GM08714 (cell line): ENCODE data around the gene LGI4.
"Not testable (repeated sequence)": the region's sequence is repeated elsewhere in the genome, so short reads cannot be mapped to it uniquely, and the experiment has no call there.

Source experiments
- H3K4me3 ChIP-seq: fragments of 200-500 bp; sonication (Bioruptor generic); 2 replicates; pipeline ENCODE4 v1.5.1; 2014; ENCODE audit warnings: mild to moderate bottlenecking, low read length, inconsistent platforms
- ZNF274 ChIP-seq: IDR thresholded peaks from 2 replicates; pipeline ENCODE4 v1.6.1; 2012; ENCODE audit warnings: mild to moderate bottlenecking, low read depth, low read length

Gene LGI4

DNA sequence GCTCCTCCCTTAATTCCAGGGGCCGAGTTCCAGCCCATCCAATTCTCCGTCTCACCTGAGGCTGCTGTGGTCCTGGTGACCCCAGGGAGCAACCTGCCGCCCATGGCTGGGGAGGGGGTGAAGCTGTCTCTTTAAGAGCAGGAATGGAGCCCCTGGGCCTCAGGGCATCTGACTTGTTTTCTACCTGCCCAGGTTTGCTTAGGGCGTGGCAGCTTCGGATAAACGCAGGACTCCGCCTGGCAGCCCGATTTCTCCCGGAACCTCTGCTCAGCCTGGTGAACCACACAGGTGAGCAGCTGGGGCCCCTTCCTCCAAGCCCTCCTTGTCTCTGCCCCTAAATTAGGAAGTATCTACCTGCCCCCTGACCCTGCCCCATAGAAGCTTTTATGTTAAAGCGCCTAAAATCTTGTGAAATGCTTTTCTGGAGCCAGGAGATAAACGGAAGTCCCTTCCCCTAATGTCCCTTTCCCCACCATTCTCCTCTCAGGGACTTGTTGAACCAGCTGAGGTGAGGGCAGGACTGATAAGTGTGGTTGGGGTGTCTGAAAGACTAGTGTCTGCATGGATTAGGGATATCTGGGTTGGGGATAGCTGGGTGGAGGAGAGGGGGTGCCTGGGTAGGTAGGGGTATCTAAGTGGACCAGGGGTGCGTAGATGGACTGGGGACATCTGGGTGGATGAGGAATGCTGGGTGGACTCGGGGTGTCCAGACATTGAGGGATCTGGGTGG is 18.6 kb downstream of the LGI4 start:
- no peak overlapping the region for H3K4me3 ChIP-seq
- no peak for TF ChIP-seq ZNF274

DNA sequence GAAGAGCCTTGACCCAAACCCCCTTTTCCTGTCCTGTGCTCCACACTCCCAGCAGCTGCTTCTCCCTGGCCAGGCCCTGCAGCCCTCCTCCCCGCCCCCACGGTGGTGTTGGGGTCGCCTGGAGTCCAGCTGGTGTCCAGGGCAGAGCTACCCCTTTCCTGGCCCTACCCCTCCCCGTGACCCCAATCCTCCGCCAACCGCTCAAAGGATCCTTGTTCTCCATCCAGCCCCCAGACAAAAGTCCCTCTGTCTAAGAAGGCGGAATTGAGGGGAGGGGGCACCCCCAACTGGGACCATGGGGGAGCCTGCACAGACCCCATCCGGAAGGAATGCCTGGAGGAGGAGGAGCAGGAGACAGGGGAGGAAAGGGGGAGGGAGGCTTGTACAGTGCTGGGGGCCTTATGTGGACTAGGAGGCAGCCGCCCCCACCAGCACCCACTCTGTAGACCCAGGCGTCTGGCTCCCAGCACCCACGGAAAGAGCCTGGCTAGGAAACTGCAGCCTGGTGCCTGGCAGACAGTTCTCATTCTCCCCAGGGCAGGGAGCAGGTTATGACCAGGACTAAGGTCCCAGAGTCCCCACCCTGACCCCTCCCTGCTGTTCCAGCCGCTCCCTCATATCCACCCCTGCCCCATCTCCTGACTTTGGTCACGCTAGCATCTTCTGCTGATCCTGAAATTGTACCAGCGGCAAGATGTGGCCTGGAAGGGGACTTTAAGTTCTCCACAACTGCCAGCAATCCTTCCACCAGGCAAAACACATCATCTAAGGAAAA is 19.5 kb downstream of the LGI4 start, which contains the start of gene FXYD3:
TSS of gene FXYD3 (plus strand) at position 647 of the 775 bp plus-strand sequence. CDS start 3,554 bp downstream, outside the sequence.
- no peak for TF ChIP-seq ZNF274
- H3K4me3 ChIP-seq = no peak within 1 kb of the TSS

- no peak overlapping the region for H3K4me3 ChIP-seq
Observed at GRCh38 chr19:35114353-35115176, 20.3 kb downstream of the LGI4 start.

GRCh38 chr19:35112995-35113688 is 21.7 kb downstream of the LGI4 start:
- H3K4me3 ChIP-seq = no peak overlapping the region
- TF ChIP-seq ZNF274 = no peak

More at GRCh38 chr19:35114353-35115176, 20.3 kb downstream of the LGI4 start:
- no peak for TF ChIP-seq ZNF274

GRCh38 chr19:35110974-35111373 is 23.9 kb downstream of the LGI4 start:
- no peak overlapping the region for H3K4me3 ChIP-seq
- TF ChIP-seq ZNF274 = no peak

DNA sequence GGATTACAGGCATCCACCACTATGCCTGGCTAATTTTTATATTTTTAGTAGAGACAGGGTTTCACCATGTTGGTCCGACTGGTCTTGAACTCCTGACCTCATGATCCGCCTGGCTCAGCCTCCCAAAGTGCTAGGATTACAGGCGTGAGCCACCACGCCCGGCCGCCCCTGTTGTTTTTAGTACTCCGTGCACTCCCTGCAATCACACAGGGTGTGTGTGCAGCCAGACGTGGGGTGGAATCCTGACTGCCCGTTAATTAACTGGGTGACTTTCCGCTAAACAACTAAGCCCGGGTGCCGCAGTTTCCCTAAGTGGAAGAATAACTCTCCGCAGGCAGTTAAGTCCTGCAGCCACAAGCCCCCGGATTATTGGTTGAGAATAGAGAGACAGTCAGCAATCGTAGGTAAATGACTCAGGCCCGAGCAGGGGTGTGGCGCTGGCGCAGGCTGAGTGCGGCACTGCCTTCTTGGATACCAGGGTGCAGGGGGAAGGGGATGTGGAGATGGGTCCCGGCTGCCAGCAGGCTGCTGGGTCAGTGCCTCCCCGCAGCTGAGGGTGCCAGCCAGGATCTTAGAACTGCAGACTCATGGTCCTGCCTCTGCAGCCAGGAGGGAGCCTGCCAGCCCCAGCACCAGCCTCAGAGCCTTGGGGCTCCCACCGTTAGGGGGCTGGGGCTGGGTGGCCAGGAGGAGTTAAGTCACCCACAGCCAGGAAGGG is 25.3 kb downstream of the LGI4 start:
- no peak overlapping the region for H3K4me3 ChIP-seq
- no peak for TF ChIP-seq ZNF274

DNA sequence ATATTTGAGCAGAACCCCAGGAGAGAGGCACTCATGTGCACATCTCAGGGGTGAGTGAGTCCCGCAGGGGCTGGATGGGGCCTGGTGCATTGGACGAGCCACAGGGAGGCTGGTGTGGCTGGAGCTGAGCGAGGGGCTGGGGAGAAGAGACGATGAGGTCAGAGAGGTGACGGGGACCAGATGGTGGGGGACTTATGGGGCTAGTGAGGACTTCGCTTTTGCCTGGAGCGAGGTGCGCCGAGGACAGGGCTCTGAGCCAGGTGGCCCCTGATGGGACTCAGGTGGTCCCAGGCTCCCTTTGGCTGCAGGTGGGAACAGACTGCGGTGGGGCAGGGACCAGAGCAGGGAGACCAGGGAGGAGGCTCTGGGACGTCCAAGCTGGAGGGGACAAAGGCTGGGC is 26.1 kb downstream of the LGI4 start:
- TF ChIP-seq ZNF274 = no peak
- no peak overlapping the region for H3K4me3 ChIP-seq

DNA sequence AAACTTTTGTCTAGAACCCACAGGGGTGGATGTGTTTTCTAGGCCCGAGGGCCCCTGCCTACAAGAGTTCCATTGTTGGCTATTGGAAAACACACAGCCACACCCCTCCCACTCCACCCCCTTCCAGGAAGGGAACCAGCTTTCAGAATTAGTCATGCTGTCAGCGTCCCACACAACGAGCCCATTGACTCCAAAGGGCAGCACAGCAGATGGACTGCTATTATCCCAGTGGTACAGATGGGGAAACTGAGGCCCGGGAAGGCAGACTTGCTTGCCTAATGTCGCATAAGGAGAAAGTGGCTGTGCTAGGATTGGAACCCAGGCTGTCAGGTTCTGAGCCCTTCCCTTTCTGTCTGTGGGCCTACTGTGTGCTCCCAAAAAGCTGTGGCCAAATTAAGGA is 27.3 kb downstream of the LGI4 start:
- no peak for TF ChIP-seq ZNF274
- H3K4me3 ChIP-seq = no peak overlapping the region

GRCh38 chr19:35106898-35107541 is 27.8 kb downstream of the LGI4 start:
- TF ChIP-seq ZNF274 = no peak
- no peak overlapping the region for H3K4me3 ChIP-seq

- TF ChIP-seq ZNF274 = no peak
- no peak overlapping the region for H3K4me3 ChIP-seq
Observed at GRCh38 chr19:35106291-35106583, 28.6 kb downstream of the LGI4 start.

- TF ChIP-seq ZNF274 = no peak
- no peak overlapping the region for H3K4me3 ChIP-seq
Observed at GRCh38 chr19:35105411-35106290, 29.2 kb downstream of the LGI4 start.

GRCh38 chr19:35105047-35105410 is 29.8 kb downstream of the LGI4 start:
- TF ChIP-seq ZNF274 = no peak
- no peak overlapping the region for H3K4me3 ChIP-seq

DNA sequence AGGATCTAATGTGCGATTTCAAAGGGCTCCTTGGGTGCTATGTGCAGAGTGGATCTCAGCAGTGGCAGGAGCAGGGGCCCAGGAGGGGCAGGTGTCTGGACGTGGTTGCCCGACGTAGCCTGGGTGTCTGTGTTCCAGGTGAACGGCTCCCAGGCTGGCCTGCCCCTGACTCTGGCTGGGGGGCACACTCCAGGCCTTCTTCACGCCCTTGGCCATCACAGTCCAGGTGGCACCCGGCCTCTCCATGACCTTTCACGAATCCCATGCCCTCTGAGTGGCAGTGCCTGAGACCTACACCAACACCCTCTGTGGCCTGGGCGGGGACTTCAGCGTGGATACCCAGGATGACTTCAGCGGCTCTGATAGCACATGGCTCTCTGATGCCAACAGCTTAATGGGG is 30.5 kb downstream of the LGI4 start:
- H3K4me3 ChIP-seq = no peak overlapping the region
- TF ChIP-seq ZNF274 = no peak

GRCh38 chr19:35103614-35104013 is 31.2 kb downstream of the LGI4 start:
- H3K4me3 ChIP-seq = not testable (repeated sequence)

GRCh38 chr19:35101949-35102348 is 32.9 kb downstream of the LGI4 start:
- H3K4me3 ChIP-seq = not testable (repeated sequence)
